ENCODE results near the gene HIVEP3.

- no peak for TF ChIP-seq POLR2A (IDR thresholded peaks at IDR 0.05)
- no peak for TF ChIP-seq CTCF (IDR thresholded peaks at IDR 0.05)
Measured at GRCh38 chr1:41537788-41538351, 380.9 kb downstream of the HIVEP3 start.
